Kidney (tissue), 14 donors: ENCODE measurements around the gene SVOPL. TPM values are rescaled to one million over a fixed set of nuclear protein-coding genes. Genes with fewer than 3 reads are reported as not detected.

Experiments used
- DNase-seq, 5 donors: peaks; one replicate each; pipeline ENCODE4 v3.0.0-alpha.2; 2013 to 2020
- FAIRE-seq: peaks from 2 replicates; lab custom pipeline; 2012; peaks lifted over from hg19 to GRCh38; lab: Jason Lieb, UNC
- H3K27ac ChIP-seq, 2 donors: one replicate each; pipeline ENCODE4 v1.7.0; 2013; ENCODE audit warnings: low read depth in 2 of 2, low read length in 2 of 2, inconsistent platforms in 1 of 2
- H3K27me3 ChIP-seq: one replicate; pipeline ENCODE4 v1.7.1; 2013; ENCODE audit warnings: low read length, inconsistent platforms; ENCODE audit not compliant: control insufficient read depth, insufficient read depth
- H3K36me3 ChIP-seq, 3 donors: one replicate each; pipeline versions ENCODE4 v1.7.0 to v1.7.1; 2013; ENCODE audit warnings: low read length in 3 of 3, control low read depth in 1 of 3, inconsistent platforms in 1 of 3; ENCODE audit not compliant: insufficient read depth in 3 of 3, control insufficient read depth in 2 of 3
- H3K4me1 ChIP-seq, 3 donors: one replicate each; pipeline versions ENCODE4 v1.7.0 to v1.7.1; 2013; ENCODE audit warnings: low read length in 3 of 3, inconsistent platforms in 1 of 3, low read depth in 1 of 3; ENCODE audit not compliant: control insufficient read depth in 2 of 3, insufficient read depth in 2 of 3
- H3K4me3 ChIP-seq, 3 donors: one replicate each; pipeline versions ENCODE4 v1.7.0 to v1.8.1; 2013; ENCODE audit warnings: low read length in 3 of 3, control low read depth in 1 of 3, inconsistent platforms in 1 of 3
- H3K9ac ChIP-seq, 3 donors: one replicate each; pipeline versions ENCODE4 v1.7.0 to v1.7.1; 2013; ENCODE audit warnings: low read length in 3 of 3, control low read depth in 1 of 3, inconsistent platforms in 1 of 3
- H3K9me3 ChIP-seq, 3 donors: one replicate each; pipeline versions ENCODE4 v1.7.0 to v1.7.1; 2013; ENCODE audit warnings: low read length in 3 of 3, control low read depth in 1 of 3, inconsistent platforms in 1 of 3; ENCODE audit not compliant: control insufficient read depth in 2 of 3, insufficient read depth in 1 of 3
- intact Hi-C: fragments of 100-400 bp; cut with DNase I; formaldehyde crosslinking; loops from one replicate; pipeline ENCODE4 v1.11.1; 2022
- polyA plus RNA-seq: library from polyadenylated mRNA; stranded (reverse); fragments of 350-450 nt; fragmentation: Illumina TruSeq; extraction: RNeasy Lipid Tissue Mini Kit (QIAGEN cat#74804); gene quantifications from one replicate; pipeline ENCODE4 v1.2.3, GENCODE V29; 2014; ENCODE audit warnings: low read depth, low replicate concordance; ENCODE audit not compliant: insufficient read depth
- total RNA-seq: library from RNA; stranded (reverse); fragmentation: NEBNext Ultra II Directional; extraction: Animal tissue kit (Norgen Biotek cat#: 25700); gene quantifications from one replicate; pipeline ENCODE4 v1.2.1, GENCODE V29; 2021
- TF ChIP-seq, protein P1 (sequence below): IDR thresholded peaks from 3 replicates; pipeline ENCODE4 v1.5.1; 2012; ENCODE audit warnings: mild to moderate bottlenecking, moderate library complexity, borderline replicate concordance; ENCODE audit not compliant: insufficient read depth; ENCODE audit errors: extremely low read depth
- donor health status: control.
- donor health status: control.
- donor health status: control.
- donor health status: control.
- donor health status: control.
- donor health status: DM: yes; HTN: yes; CAD: no.
- donor health status: Normal renal cell carcinoma (clear cell type).

The SVOPL gene
- total and polyA plus RNA-seq, 2 donors from 2014 or later = 2.4 to 5.1 TPM

DNA sequence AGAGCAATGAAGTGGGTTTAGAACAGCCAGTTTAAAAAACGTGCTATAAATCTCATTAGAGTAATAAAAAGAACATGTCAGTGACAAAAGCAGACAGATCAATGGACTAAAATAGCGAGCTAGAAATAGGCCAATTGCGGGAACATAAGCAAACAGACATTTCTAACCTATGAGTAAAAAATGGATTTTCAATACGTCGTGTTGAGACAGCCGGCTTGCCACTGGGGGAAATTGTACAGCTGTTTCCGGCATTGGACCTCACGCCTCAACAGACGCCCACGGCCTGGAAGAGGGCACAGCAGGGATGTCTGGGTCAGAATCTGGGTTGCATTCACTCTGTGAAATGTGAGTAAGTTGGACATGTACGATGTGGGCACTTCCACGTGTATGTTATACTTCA is 92.9 kb downstream of the SVOPL start:
- TF ChIP-seq, protein P1, sequence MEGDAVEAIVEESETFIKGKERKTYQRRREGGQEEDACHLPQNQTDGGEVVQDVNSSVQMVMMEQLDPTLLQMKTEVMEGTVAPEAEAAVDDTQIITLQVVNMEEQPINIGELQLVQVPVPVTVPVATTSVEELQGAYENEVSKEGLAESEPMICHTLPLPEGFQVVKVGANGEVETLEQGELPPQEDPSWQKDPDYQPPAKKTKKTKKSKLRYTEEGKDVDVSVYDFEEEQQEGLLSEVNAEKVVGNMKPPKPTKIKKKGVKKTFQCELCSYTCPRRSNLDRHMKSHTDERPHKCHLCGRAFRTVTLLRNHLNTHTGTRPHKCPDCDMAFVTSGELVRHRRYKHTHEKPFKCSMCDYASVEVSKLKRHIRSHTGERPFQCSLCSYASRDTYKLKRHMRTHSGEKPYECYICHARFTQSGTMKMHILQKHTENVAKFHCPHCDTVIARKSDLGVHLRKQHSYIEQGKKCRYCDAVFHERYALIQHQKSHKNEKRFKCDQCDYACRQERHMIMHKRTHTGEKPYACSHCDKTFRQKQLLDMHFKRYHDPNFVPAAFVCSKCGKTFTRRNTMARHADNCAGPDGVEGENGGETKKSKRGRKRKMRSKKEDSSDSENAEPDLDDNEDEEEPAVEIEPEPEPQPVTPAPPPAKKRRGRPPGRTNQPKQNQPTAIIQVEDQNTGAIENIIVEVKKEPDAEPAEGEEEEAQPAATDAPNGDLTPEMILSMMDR = no peak
- Histone ChIP-seq H3K4me3 (no peak overlapping the region), H3K9me3 (no peaks in the 10 kb centered on the region), H3K27ac (no peak overlapping the region), H3K27me3 (no peaks in the 10 kb centered on the region), H3K4me1 (no peaks in the 10 kb centered on the region), H3K36me3 (no peaks in the 10 kb centered on the region), H3K9ac (no peak overlapping the region)
- FAIRE-seq (no peak), DNase-seq (peak in 1 of 5 donors; percentile 45)
- intact Hi-C loops = no loop called here

DNA sequence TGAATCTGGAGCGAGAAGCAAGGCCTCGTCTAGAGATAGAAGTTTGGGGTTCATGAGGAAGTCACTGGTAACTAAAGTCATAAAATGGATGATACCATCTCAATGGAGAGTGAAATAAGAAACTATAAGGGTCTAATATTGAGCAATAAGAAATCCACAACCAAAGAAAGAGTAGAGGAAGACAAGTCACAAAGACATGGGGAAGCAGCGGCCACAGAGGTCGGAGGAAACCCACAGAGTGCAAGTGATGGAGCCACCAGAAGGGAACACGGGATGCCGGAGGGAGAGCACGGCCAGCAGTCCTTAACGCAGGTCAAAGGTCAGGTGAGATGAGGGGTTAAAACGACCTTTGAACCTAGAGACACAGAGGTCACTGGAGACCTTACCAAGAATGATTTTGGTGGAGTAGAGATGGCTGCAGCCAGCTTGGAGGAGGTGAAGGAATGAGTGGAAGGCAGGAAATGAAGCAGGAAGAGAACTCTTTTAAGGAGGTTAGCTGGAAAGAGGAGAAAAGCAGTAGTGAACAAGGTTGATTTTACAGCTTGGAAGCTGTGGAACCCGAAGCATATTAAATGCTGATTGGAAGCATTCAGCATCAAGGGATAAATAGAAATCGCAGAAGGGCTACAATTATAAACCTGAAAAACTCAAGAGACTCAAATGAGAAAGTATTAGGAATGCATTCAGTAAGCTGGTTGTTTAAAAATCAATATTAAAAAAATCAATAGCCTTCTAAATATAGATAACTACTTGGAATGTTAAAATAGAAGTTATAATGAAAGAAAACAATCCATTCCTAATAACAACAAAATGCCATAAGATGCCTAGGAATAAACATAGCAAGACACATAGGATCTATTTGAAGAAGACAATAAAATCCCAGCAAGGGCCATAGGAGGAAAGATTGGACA is 93.7 kb downstream of the SVOPL start:
- TF ChIP-seq, protein P1 = no peak
- H3K9me3 ChIP-seq = no peaks in the 10 kb centered on the region
- no peak overlapping the region for H3K9ac ChIP-seq
- no peak overlapping the region for H3K27ac ChIP-seq
- no peaks in the 10 kb centered on the region for H3K4me1 ChIP-seq
- no peaks in the 10 kb centered on the region for H3K36me3 ChIP-seq
- no peaks in the 10 kb centered on the region for H3K27me3 ChIP-seq
- intact Hi-C loops = no loop called here
- DNase-seq (no peak), FAIRE-seq (no peak)
- no peak overlapping the region for H3K4me3 ChIP-seq

DNA sequence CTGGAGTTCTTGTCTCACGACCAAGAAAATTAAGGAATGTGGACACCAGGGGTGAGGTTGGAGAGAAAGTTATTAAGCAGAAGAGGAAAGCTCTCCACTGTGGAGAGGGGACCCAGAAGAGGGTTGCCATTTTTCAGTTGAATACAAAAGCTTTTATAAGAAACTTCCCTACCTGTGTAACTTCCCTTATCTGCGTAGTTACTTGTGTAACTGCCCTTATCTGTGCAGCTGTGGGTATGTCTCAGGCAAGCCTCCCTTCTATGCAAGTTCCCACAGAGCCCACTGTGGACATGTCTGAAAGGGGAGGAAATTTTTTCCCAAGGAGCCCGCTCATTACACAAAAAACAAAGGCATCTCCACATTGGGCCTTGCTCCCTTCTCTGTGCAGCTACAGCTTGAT is 94.9 kb downstream of the SVOPL start:
- H3K4me1 ChIP-seq = no peaks in the 10 kb centered on the region
- no peaks in the 10 kb centered on the region for H3K9me3 ChIP-seq
- no peak overlapping the region for H3K9ac ChIP-seq
- TF ChIP-seq, protein P1 = no peak
- no peaks in the 10 kb centered on the region for H3K36me3 ChIP-seq
- no peak overlapping the region for H3K27ac ChIP-seq
- DNase-seq (no peak), FAIRE-seq (no peak)
- intact Hi-C loops = no loop called here
- no peaks in the 10 kb centered on the region for H3K27me3 ChIP-seq
- no peak overlapping the region for H3K4me3 ChIP-seq
